Muscle of back (tissue), 11 donors: ENCODE results near the gene RAP1A. TPM values are rescaled to one million over a fixed set of nuclear protein-coding genes. Genes with fewer than 3 reads are reported as not detected.

Experiments used
- DNase-seq, 3 donors: peaks; one replicate each; pipeline versions ENCODE4 v3.0.0 to v3.0.0-alpha.2; 2013
- polyA plus RNA-seq, 10 donors: library from polyadenylated mRNA; unstranded; fragments of 120-200 nt; gene quantifications; one replicate each; pipeline ENCODE4 v1.2.1, GENCODE V29; 2013; ENCODE audit not compliant: insufficient read length in 10 of 10

RAP1A gene
- polyA plus RNA-seq, 10 donors = 54.6 to 65.0 (median 60.4) TPM

DNA sequence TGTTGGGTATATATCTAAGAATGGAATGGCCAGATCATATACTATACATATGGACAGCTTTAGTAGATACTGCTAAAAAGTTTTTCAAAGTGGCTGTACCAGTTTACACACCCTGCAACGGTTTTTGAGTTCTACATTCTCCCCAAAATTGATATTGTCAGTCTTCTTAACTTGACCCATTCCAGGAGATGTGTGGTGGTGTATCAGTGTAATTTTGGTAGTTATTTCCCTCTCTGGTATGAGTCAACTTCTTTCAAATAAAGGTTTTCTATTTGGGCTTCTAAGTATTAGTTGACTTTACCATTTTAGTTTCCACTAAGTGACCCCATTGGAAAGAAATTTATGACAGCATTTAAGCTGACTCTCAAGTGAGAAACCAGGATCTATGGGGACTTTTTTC, 90.4 kb downstream of the RAP1A start:
- no peak for DNase-seq

DNA sequence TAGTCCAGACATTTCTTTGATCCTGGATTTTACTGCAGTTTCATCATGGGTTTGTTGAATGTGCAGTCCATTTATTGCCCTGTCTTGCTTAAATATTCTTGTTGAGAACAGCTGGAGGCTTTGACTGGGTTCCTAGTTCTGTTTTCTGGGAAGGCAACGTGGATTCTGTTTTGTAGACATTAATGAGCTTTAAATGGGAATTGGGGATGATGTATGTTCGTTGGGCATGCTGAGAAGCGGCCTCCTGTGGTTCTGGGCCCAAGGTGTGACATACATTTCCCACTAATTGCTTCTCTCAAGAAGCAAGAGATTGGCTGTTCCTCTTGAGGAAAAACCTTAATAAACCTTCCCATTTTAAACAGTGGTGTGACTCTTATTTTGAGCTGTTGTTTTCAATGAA, 96.7 kb downstream of the RAP1A start:
- no peak for DNase-seq

DNA sequence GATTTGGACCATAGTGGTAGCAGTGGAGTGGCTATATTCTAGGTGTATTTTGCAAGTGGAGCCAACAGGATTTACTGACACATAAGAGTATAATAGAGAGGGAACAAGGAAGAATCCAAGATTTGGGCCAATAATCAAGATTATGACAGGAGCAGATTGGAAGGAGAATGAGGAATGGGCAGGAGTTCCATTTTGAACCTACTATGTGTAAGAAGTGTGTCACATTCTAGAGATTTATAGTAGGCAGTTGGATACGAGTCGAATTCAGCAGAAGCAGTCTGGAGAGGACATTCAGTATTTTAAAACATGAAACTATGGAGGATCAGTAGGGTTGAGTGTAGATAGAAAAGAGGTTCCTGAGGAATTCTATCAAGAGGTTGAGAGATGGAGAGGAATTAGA, 97.9 kb downstream of the RAP1A start:
- no peak for DNase-seq

DNA sequence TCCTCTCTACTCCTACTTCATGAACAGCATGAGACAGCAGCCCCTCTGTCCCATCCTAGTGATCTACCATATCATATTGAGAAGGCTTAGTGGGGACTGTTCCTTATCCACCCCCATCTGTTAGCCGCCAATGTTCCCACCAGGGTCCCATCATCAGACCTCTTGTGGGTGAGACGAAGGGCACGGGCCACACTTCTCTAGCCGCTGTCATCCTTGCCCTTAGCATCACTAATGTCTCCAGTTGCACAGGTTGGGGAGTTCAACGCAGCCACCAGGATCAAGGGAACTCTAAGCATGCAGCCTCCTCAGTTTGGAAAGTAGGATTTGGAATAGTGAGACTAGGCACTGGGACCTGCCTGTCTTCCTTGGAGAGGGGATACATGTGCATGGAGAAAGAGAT, 99.5 kb downstream of the RAP1A start:
- DNase-seq = no peak

DNA sequence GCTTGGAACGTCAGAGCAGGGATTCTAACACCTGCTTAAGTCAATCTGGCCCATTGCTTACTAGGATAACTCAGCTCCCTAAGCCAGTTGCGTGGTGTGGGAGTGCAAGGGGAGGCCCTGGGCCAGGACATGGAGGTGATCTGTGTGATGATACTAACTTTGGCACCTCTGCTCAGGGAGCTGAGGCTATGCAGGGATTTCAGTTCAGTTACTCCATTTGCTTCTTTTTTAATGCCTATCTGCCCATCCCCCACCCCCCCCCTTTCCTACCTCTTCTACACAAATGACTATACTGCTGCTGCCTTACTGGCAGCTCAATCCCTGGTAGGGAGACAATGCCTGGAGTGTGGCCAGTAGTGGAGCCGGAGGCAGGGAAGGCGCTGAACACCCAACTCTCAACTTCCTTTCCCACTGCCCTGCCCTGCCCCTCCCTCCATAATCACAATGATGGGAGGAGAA, 100.1 kb downstream of the RAP1A start:
- DNase-seq = peak; percentile 64 to 72 (median 71)

DNA sequence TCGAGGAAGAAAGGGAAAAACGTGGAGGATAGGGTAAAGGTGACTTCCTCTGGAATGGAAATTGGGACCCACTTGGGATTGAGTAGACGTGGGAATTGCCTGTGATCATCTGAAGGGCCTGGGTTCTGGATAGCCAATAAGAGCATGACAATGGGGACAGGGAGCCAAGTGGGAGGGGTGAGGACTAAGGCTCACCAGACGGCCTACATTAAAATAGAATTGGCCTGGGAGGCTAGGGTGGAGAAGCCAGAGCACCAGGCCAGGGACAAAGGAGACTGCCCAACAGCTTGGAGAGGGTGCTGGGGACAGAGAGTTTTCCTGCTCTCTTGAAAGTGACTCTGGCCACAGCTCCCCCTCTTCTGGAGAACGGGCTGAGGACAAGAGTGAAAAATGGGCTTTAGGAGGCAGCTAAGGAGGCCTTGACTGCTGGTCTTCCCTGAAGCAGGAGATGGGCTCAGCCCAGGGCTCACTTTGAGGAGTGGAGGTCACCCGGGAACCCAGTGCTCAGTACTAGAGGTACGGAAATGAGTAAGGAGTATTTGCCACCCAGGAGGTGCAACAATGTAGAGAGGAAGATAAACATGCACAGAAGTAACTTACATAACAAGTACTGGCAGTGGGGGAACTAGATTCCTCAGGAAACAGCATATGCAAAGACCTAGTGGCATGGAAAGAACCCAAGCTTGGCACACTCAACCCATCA, 100.8 kb downstream of the RAP1A start:
- no peak for DNase-seq

DNA sequence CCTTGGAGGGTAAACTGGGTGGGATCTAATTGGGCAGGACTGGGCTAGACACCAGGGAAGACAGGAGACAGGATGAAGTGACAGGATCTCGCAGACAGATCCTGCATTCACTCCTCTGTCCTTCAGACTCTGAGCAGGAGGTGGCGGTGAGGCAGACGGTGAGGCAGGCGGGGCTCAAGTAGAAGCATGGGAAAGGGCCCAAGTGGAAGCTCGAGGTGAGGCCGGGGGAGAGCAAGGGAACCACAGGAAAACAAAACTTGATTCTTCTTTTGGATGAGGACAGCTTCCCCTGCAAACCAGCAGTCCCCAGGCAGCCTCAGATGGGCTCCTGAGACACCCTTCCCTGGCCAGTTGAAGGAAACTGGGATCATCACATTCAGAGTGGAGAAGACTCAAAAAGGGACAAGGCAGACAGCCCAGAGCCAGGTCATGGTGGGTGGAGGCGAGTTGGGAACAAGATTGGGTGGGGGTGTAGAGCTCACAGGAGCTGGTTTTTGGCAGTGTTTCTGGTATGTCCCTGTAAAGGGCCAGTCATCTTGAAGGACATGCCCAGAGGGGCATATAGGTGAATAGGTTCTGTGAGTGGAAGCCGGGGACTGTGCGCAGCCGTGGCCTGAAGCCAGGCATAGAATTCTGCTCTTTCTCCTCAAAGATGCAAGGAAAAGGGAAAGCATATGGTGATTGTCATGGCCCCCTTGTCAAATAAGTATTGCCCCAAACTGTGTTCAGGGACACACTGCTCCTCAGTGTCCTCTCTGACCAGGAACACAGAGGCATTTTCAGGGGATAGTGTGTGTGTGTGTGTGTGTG, 101.6 kb downstream of the RAP1A start:
- DNase-seq = no peak

DNA sequence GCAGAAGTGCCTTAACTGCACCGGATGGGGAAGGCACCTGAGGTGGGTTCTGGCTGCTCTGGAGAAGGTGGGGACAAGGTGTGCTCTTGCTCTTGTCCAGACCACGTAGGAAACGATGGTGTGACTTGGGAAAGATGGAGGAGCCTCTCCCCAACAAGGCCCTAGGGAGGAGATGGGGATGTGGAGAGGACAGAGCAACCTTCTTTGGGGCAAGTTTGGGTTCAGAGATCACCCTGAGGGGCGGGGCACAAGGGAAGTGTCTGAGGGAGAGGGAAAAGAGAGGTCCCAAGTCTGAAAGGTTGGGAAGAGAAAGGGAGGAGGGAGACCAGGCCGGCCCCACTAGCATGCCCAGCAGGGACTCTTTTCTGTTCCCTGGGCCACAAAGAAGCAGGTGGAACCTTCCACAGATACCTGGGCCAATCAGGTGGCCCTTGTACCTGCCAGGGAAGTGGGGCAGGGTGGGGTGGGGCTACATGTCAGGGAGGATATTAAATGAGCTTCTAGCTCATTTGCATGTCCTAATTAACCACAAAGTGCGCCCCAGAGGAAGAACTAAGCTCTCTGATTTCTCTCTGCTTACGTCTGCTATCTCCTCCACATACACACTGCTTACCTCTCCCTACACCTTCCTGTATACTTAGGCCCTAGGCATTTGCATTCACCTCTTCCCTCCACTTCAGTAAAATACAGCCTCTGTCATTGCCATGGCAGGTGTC, 103.7 kb downstream of the RAP1A start:
- no peak for DNase-seq

DNA sequence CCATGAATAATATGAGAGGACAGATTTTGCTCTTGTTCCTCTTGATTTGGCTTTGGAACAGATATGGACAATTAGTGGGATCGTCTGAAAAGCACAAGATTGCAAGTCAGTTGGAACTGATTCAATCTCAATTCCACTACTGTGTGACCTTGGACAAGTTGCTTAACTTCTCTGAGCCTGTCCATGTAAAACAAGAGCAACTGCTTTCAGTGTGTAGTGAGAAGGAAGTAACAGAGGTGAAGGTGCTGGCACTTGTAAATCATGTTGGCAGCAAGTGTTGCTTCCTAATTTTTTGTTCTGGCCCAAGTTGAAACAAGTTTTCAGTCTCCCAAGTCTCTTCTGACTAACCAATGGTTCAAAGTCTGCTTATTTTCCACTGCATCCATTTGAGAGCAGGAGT, 104.3 kb downstream of the RAP1A start:
- no peak for DNase-seq

DNA sequence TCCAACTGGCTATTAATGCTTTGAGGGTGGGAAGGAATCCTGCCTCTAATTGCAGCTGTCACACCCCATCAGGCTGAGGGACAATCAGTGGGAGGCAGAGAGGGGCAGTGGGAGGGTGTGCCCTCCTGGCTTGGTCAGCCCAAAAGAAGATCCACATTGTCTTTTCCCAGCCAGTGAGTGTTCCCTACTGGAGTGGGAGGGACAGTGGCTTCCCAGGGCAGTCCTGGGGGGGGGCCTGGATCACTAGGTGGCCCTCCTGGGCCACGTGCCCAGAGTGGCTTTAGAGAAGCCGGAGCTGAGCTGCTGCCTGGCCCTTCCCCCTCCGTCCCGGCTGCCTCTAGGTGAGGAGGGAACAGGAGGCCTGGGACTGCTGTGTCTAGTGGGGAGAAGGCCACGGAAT, 105.6 kb downstream of the RAP1A start:
- DNase-seq = peak in 2 of 3 donors; percentile 57 to 71

DNA sequence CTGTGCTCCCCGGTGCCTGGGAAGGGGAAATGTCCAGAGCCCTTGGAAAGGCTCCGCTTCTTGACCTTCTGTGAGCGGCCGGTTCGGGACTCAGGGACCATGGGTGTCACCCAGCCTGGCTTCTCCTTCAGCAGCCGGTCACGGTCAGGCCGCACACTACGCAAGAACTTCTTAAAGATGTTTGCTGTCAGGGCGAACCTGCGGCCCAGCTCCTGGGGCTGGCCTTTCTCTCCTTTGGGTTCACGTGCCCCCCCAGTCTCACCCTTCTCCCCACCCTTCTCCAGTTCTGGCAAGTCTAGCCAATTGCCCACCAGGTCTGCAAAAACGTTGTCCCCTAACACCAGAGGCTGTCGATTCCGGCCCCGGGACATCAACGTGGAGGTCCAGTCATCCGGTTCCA, 107.5 kb downstream of the RAP1A start:
- no peak for DNase-seq

DNA sequence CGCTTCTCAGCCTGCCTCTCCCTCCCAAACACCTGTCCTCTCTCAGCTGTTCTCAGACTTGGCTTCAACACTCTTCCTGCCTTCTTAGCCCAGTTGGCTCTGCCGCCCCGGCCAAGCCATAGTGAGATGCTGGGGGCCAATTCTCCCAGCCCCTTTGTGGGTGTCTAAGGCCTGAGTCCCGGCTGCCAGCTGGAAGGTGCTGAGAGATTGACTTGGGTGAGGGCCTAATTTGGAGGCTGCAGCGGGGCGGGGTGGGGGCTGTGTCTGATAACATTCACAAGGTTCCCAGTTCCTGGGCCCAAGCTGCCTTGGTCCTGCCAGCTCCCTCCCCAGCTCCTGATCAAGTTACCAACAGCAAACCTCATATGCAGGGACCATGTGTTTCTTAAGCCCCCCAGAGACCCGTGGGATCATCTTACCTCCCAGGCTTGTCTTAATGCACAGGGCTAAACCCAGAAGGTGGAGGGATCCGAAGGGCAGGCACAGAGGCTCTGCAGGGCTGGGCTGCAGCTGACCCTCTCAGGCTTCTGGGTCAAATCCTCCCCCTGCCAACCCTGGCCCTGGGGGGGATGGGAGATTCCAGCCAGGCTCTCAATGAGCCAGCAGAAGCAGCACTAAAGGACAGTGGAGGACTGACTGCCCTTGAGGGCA, 109.8 kb downstream of the RAP1A start:
- peak in 2 of 3 donors; percentile 69 to 80 for DNase-seq

DNA sequence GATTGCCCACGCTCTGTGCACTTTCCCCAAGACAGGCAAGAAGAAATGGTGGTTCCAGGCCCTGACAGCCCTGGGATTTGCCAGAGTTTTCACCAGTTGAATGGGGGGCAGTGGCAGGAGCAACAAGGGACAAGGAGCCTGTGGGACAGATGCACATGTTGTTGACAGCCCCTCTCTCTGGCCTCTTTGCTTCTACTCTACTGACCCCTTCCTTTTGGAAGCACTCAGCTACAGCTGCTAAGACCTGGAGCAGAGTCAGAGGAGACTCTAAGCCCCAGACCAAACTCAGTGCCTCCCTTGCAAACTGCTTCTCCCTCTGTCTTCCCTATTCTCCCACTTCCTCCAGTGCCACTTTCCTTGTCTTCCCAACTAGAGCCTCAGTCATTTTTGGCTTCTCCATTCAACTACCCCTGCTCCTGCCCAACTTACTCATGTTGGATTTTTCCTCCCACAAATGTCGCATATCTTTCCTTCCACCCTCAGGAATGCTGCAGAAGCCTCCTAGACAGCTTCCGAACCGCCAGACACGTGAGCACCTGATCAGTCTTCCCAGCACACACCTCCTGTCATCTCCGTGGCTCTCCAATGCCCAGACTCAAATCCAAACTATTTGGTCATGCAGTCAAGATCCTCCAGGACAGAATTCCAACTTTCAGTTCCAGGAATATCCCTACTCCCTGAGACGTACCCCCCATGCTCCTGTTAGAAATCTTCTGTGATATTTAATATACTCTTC, 110.5 kb downstream of the RAP1A start:
- DNase-seq = peak in 1 of 3 donors; percentile 78

DNA sequence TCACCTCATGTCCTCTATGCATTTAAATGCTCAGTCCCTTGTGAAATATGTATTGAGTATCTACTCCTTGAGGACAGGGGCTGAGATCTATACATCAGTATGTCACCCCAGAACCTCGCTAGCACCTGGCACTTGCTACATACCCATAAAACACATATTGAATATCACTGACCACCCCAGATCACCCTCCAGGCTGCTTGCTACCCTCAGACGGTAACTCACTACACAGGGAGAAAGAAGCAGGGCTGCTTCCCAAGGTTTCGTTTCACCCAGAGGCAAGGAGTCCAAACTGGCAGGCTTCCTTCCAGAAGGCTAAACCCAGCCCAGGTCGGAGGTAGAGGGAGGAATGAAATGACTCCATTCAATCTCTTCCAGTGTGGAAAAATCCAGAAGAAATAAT, 111.1 kb downstream of the RAP1A start:
- DNase-seq = no peak

DNA sequence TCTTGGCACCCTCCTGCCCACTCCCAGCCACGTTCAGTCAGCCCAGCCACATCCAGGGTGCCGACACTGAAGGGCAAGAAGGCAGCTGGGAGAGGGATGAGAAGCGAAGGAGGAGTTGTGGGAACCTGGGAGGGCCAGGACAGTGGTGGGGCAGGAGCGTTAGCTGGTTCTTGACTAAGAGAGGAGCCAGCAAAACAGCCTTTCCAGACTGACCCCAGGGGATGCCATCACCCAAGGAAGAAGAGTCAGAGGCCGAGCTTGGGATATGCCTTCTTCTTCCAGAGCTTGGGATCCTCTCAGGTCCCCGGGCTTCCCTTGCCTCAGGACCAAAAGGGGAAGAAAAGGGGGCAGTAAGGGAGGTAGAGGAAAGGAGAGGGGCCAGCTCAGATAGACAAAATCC, 112.4 kb downstream of the RAP1A start:
- DNase-seq = no peak

DNA sequence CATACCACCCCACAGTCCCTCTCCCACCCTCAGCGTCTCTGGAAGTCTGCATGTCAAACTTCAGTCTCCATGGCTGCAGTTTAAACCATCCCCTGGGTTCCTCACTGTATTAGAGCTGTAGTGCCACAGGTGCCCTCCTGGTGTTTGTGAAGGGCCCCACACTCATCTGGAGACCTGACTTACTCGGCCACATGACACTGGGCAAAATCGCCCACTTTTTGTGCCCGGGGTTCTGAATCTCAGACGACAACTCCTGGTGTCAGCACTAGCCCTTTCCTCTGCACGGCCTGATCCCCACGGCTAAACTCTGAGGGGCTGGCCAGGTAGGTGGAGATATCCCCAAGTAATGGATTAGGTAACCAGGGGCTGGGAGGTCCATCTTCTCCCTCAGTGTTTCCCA, 113.1 kb downstream of the RAP1A start:
- DNase-seq = no peak

DNA sequence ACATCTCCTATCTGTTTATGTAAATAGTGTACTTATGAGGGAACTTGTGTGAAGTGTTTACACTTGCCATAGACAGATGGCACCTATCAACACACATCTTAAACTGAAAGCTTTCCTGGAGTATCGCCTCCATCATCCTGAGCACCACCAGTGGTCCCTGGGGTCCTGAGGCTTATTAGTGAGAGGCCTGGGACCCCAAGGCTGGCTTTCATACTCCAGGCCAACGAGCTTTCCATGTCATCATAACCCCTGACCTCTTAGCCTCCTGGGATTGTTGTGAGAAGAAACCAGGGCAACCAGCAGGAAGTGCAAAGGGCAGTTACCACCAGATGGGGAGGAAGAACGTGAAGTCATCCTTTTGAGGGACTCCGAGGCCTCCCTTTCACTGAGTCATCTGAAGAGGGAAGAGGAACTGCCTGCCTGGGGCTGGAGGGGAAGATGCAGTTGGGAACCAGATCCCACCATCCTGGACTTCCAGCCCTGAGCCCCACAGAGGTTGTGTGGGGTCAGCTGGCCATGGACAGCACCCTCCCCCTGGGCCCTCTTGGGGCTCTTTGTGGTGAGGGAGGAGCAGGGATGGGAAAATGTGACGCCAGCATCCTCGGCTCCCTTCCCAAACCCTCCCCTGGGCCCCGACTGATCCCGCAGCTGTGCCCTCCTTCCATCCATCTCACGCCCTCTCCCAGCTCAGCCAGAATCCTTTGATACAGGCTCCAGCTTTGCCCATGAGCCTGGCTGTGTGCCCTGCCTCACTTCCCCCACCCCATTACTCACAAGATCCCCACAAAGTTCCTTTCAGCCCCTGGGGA, 113.8 kb downstream of the RAP1A start:
- DNase-seq = peak in 2 of 3 donors; percentile 58 to 79

DNA sequence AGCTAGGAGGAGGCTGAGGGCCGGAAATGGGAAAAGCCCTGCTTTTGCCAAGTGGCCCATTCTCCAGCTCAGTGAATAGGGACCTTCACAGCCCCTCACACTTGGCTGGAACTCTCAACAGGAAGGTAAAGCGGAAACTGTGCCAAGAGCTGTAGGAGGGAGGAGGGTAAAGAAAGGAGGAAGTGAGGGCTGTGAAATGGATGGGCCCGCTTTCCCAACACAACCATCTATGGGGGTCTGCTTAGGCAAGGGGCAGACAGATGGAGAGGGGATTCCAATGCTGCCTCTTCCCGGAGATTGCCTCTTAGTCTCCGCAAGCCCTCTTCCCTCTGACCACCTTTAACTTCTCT, 114.4 kb downstream of the RAP1A start:
- no peak for DNase-seq

DNA sequence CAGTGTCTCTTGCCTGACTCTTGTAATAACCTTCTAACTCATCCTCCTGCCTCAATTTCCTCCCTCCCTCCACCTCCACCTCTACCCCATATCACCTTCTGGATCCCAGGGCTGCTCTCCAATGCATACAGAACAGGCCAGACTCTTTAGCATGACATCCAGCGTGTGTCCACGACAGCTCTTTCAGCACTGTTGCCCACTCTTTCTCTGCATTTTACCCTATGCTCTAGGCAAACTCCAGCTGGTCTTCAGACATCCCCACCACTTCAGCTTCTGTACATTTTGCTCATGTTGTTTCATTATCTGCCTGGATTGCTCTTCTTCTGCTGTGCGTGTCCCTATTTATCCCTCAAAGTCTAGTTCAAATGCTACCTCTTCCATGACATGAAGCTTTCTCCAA, 114.8 kb downstream of the RAP1A start:
- DNase-seq = no peak

DNA sequence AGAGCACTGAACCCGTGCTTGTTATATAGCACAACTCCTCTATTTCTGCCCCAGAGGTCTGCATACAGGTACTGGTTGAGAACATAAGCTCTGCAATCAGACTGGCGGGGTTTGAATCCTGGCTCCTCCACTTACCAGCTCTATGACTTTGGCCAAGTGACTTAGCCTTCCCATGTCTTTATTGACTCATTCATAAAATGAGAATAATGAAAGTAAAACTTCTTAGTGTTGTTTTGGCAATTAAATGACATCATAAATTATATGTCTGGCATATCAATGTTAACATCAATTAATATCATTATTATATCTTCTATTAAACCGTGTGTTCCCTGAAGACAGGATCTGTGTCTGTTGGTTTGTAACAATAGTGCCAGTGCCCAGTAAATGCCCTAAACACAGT, 115.3 kb downstream of the RAP1A start:
- no peak for DNase-seq

DNA sequence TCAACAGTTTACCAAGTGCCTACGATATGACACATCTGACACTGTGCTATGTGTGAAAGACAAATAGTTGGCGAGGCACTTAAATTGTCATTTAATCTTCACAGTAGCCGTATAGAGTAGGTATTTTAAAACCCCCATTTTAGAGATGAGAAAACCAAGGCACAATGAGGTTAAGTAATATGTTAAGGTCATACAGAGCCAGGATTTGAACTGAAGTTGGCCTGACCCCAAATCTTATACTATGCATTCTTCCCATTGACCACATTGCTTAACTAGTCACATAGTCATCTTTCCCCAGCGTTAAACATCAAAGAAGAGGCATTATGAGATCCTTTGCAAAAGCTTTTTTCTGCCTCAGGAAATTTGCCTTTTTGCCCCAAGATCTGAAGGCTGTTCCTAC, 115.7 kb downstream of the RAP1A start:
- no peak for DNase-seq
